H9 (cell line): ENCODE measurements around the gene ITPR2. TPM values are rescaled to one million over a fixed set of nuclear protein-coding genes. Genes with fewer than 3 reads are reported as not detected.

Experiments
- DNase-seq: peaks from one replicate; pipeline ENCODE4 v3.0.0-alpha.2; 2017
- H2AFZ ChIP-seq: one replicate; pipeline ENCODE4 v1.6.1; 2013; ENCODE audit warnings: mild to moderate bottlenecking, low read length, control low read depth, moderate library complexity
- H2AK5ac ChIP-seq: 2 replicates; pipeline ENCODE4 v1.6.1; 2013; ENCODE audit warnings: low read length, control low read depth, mixed read lengths; ENCODE audit not compliant: insufficient read length
- H2BK120ac ChIP-seq: one replicate; pipeline ENCODE4 v1.6.1; 2013; ENCODE audit warnings: low read depth, mild to moderate bottlenecking, low read length, control low read depth, inconsistent platforms; ENCODE audit not compliant: poor library complexity, severe bottlenecking
- H2BK12ac ChIP-seq: 2 replicates; pipeline ENCODE4 v1.6.1; 2013; ENCODE audit warnings: low read length, control low read depth, mixed read lengths, low read depth; ENCODE audit not compliant: insufficient read length
- H2BK15ac ChIP-seq: 2 replicates; pipeline ENCODE4 v1.6.1; 2013; ENCODE audit warnings: low read depth, low read length, control low read depth
- H2BK20ac ChIP-seq: one replicate; pipeline ENCODE4 v1.6.1; 2013; ENCODE audit warnings: low read depth, mild to moderate bottlenecking, low read length, control low read depth, inconsistent platforms; ENCODE audit not compliant: poor library complexity, severe bottlenecking
- H2BK5ac ChIP-seq: 2 replicates; pipeline ENCODE4 v1.6.1; 2013; ENCODE audit warnings: low read length, control low read depth, mixed read lengths; ENCODE audit not compliant: insufficient read length
- H3K14ac ChIP-seq: 2 replicates; pipeline ENCODE4 v1.6.1; 2013; ENCODE audit warnings: low read length, control low read depth; ENCODE audit not compliant: insufficient read depth
- H3K18ac ChIP-seq: 2 replicates; pipeline ENCODE4 v1.6.1; 2013; ENCODE audit warnings: low read depth, mild to moderate bottlenecking, mixed read lengths, low read length, control low read depth; ENCODE audit not compliant: insufficient read length
- H3K23ac ChIP-seq: 2 replicates; pipeline ENCODE4 v1.6.1; 2013; ENCODE audit warnings: low read length, control low read depth, mixed read lengths, low read depth; ENCODE audit not compliant: insufficient read length
- H3K23me2 ChIP-seq: 2 replicates; pipeline ENCODE4 v1.6.1; 2013; ENCODE audit warnings: low read depth, mild to moderate bottlenecking, mixed read lengths, low read length, control low read depth; ENCODE audit not compliant: insufficient read length, poor library complexity, severe bottlenecking
- H3K27ac ChIP-seq: 2 replicates; pipeline ENCODE4 v1.5.1; 2013; ENCODE audit warnings: low read length, control low read depth, mixed read lengths, low read depth; ENCODE audit not compliant: insufficient read length
- H3K27me3 ChIP-seq: 2 replicates; pipeline ENCODE4 v1.6.1; 2013; ENCODE audit warnings: low read length, control low read depth, inconsistent platforms; ENCODE audit not compliant: insufficient read depth
- H3K4ac ChIP-seq: 2 replicates; pipeline ENCODE4 v1.6.1; 2013; ENCODE audit warnings: low read depth, mild to moderate bottlenecking, control low read depth, inconsistent platforms, low read length, moderate library complexity
- H3K4me1 ChIP-seq: 2 replicates; pipeline ENCODE4 v1.6.1; 2013; ENCODE audit warnings: low read length, control low read depth, inconsistent platforms; ENCODE audit not compliant: insufficient read depth
- H3K4me2 ChIP-seq: 2 replicates; pipeline ENCODE4 v1.6.1; 2013; ENCODE audit warnings: low read length, control low read depth, mixed read lengths; ENCODE audit not compliant: insufficient read length, insufficient read depth
- H3K56ac ChIP-seq: 2 replicates; pipeline ENCODE4 v1.6.1; 2013; ENCODE audit warnings: low read depth, mild to moderate bottlenecking, mixed read lengths, low read length, control low read depth; ENCODE audit not compliant: insufficient read length
- H3K79me1 ChIP-seq: 2 replicates; pipeline ENCODE4 v1.6.1; 2013; ENCODE audit warnings: low read depth, mild to moderate bottlenecking, moderate library complexity, low read length, control low read depth, inconsistent platforms; ENCODE audit not compliant: insufficient read depth, poor library complexity, severe bottlenecking
- H3K79me2 ChIP-seq: 2 replicates; pipeline ENCODE4 v1.6.1; 2013; ENCODE audit warnings: low read length, control low read depth, inconsistent platforms; ENCODE audit not compliant: insufficient read depth
- H3K9ac ChIP-seq: 2 replicates; pipeline ENCODE4 v1.6.1; 2013; ENCODE audit warnings: low read length, control low read depth, mixed read lengths; ENCODE audit not compliant: insufficient read length; ENCODE audit errors: extremely low read depth
- H3K9me3 ChIP-seq: one replicate; pipeline ENCODE4 v1.6.1; 2013; ENCODE audit warnings: low read depth, low read length, inconsistent platforms; ENCODE audit not compliant: control insufficient read depth
- H3T11ph ChIP-seq: one replicate; pipeline ENCODE4 v1.6.1; 2013; ENCODE audit warnings: mild to moderate bottlenecking, low read length, control low read depth, inconsistent platforms
- H4K20me1 ChIP-seq: one replicate; pipeline ENCODE4 v1.6.1; 2013; ENCODE audit not compliant: control insufficient read depth, insufficient read length, insufficient read depth
- H4K5ac ChIP-seq: 2 replicates; pipeline ENCODE4 v1.6.1; 2013; ENCODE audit warnings: low read depth, mild to moderate bottlenecking, mixed read lengths, low read length, control low read depth; ENCODE audit not compliant: insufficient read length
- H4K8ac ChIP-seq: replicated peaks from 2 replicates; pipeline ENCODE4 v1.6.1; 2013; ENCODE audit warnings: low read length, control low read depth, mixed read lengths, low read depth; ENCODE audit not compliant: insufficient read length
- H4K91ac ChIP-seq: 2 replicates; pipeline ENCODE4 v1.6.1; 2013; ENCODE audit warnings: low read depth, mild to moderate bottlenecking, moderate library complexity, mixed read lengths, low read length, control low read depth; ENCODE audit not compliant: insufficient read length
- H3K27ac Mint-ChIP-seq, 3 experiments: 2 replicates in 2 of 3; 3 replicates in 1 of 3; pipeline ENCODE4 v1.8.0; 2020 to 2021; ENCODE audit warnings: mixed read lengths in 3 of 3, mild to moderate bottlenecking in 1 of 3, moderate library complexity in 1 of 3
- H3K27me3 Mint-ChIP-seq: 2 replicates; pipeline ENCODE4 v1.8.0; 2021; ENCODE audit warnings: low read depth, mild to moderate bottlenecking, moderate library complexity, mixed read lengths
- H3K36me3 Mint-ChIP-seq, 3 experiments: 2 replicates in 2 of 3; 3 replicates in 1 of 3; pipeline ENCODE4 v1.8.0; 2020 to 2021; ENCODE audit warnings: low read depth in 3 of 3, mixed read lengths in 3 of 3; ENCODE audit not compliant: insufficient read depth in 1 of 3
- H3K4me1 Mint-ChIP-seq, 2 experiments: 2 replicates each; pipeline ENCODE4 v1.8.0; 2020; ENCODE audit warnings: mixed read lengths in 2 of 2
- H3K4me3 Mint-ChIP-seq, 2 experiments: 2 replicates in 1 of 2; 3 replicates in 1 of 2; pipeline ENCODE4 v1.8.0; 2020 to 2021; ENCODE audit warnings: mild to moderate bottlenecking in 2 of 2, mixed read lengths in 2 of 2, moderate library complexity in 1 of 2
- H3K9me3 Mint-ChIP-seq, 2 experiments: 2 replicates in 1 of 2; 3 replicates in 1 of 2; pipeline ENCODE4 v1.8.0; 2020; ENCODE audit warnings: mild to moderate bottlenecking in 2 of 2, mixed read lengths in 2 of 2, moderate library complexity in 1 of 2
- CTCF ChIP-seq: fragments of 200-600 bp; sonication (generic); conservative IDR thresholded peaks from 3 replicates; pipeline ENCODE4 v1.8.0; 2021; ENCODE audit warnings: antibody characterized with exemption, mild to moderate bottlenecking
- WGBS: extraction: QIAGEN DNeasy Blood & Tissue Kit; methylation state at CpG from one replicate; pipeline ENCODE4 v1.1.7; 2013; ENCODE audit warnings: missing lambda C conversion rate, low lambda C conversion rate, mixed read lengths; ENCODE audit not compliant: insufficient read length; ENCODE audit errors: extremely low coverage; 5-methylcytosine and 5-hydroxymethylcytosine counted together
- total RNA-seq: library from RNA; stranded (reverse); gene quantifications from 2 replicates; pipeline ENCODE4 v1.2.1, GENCODE V29; 2021

The ITPR2 gene
- total RNA-seq, 1 experiment from 2014 or later = 14.8 TPM

GRCh38 chr12:26614011-26614616 is 218.9 kb downstream of the ITPR2 start:
- Histone ChIP-seq H2AFZ (no peak overlapping the region), H4K5ac (no peak overlapping the region), H3K23me2 (no peaks in the 10 kb centered on the region), H4K20me1 (no peaks in the 10 kb centered on the region), H3K56ac (no peak overlapping the region), H3K27me3 (no peaks in the 10 kb centered on the region), H2BK15ac (no peak overlapping the region), H3T11ph (no peak overlapping the region), H3K4ac (no peak overlapping the region), H2BK120ac (no peak overlapping the region), H4K8ac (no peak overlapping the region), H3K14ac (no peak overlapping the region), H2BK12ac (no peak overlapping the region), H3K9ac (no peak overlapping the region), H3K4me2 (no peak overlapping the region), H3K79me2 (no peaks in the 10 kb centered on the region), H3K23ac (no peak overlapping the region), H3K79me1 (no peaks in the 10 kb centered on the region), H3K27ac (no peak overlapping the region), H2BK20ac (no peak overlapping the region), H3K9me3 (no peaks in the 10 kb centered on the region), H4K91ac (no peak overlapping the region), H2AK5ac (no peak overlapping the region), H3K4me1 (no peaks in the 10 kb centered on the region), H2BK5ac (no peak overlapping the region), H3K18ac (no peak overlapping the region)
- no CpG with 5 or more reads among the region's 3 CpGs for WGBS
- Mint-ChIP-seq H3K36me3 (peaks cover 0 to 5% (median 0%) of the 10 kb centered on the region in 3 experiments; a peak in 4 of 7 replicates), H3K27me3 (no peaks in the 10 kb centered on the region; the same call in 1 of the 2 replicates), H3K27ac (no peak overlapping the region), H3K9me3 (no peaks in the 10 kb centered on the region), H3K4me3 (no peak overlapping the region), H3K4me1 (peaks cover 0 to 4% of the 10 kb centered on the region in 2 experiments; a peak in 1 of 4 replicates)
- peak; percentile 55 for DNase-seq
- TF ChIP-seq CTCF = peak; percentile 85
